Measurements from ENCODE around the gene SLC1A2.

DNA sequence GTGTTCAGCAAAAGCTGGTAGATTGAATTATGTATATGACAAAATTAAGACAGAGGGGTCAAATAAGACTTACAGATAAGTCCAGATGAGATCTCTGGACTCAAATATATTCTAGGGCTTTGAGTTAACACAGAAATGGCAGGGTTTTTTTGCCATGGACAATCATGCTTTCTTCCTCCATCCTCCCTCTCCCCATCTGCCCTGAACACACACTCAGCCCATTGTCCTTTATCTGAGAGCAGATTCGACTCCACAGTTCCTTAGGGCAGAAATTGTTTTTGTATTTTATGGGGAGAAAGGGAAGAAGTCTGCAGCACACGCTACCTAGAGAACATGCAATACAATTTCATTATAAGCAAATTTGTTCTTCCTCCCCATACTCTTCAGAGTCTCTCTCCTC lies 86.8 kb downstream of the SLC1A2 start:
- TF ChIP-seq, protein P1, sequence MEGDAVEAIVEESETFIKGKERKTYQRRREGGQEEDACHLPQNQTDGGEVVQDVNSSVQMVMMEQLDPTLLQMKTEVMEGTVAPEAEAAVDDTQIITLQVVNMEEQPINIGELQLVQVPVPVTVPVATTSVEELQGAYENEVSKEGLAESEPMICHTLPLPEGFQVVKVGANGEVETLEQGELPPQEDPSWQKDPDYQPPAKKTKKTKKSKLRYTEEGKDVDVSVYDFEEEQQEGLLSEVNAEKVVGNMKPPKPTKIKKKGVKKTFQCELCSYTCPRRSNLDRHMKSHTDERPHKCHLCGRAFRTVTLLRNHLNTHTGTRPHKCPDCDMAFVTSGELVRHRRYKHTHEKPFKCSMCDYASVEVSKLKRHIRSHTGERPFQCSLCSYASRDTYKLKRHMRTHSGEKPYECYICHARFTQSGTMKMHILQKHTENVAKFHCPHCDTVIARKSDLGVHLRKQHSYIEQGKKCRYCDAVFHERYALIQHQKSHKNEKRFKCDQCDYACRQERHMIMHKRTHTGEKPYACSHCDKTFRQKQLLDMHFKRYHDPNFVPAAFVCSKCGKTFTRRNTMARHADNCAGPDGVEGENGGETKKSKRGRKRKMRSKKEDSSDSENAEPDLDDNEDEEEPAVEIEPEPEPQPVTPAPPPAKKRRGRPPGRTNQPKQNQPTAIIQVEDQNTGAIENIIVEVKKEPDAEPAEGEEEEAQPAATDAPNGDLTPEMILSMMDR (conservative IDR thresholded peaks at IDR 0.05 in 1 of 2, IDR thresholded peaks at IDR 0.05 in 1 of 2; ENCODE audit: low read depth in 1 of 2, low read length in 2 of 2), result no peak
- TF ChIP-seq EZH2 (IDR thresholded peaks at IDR 0.05; ENCODE audit: low read length, missing control alignments), result no peak
